Tibial nerve (tissue), 3 donors: ENCODE measurements around the gene GAN.

Source experiments
- POLR2A ChIP-seq, 2 donors: fragments of 450-650 bp; IDR thresholded peaks; one replicate each; pipeline ENCODE4 v1.6.1; 2017; ENCODE audit warnings: antibody characterized with exemption in 2 of 2, mild to moderate bottlenecking in 2 of 2, moderate library complexity in 2 of 2
- TF ChIP-seq, protein P1 (sequence below), 5 experiments: fragments of 200-600 bp in 3 of 5; fragments of 450-650 bp in 2 of 5; sonication (generic) in 3 of 5; IDR thresholded peaks; one replicate each; pipeline ENCODE4 v1.5.1; 2016 to 2019; ENCODE audit warnings: antibody characterized with exemption in 5 of 5, mild to moderate bottlenecking in 3 of 5, moderate library complexity in 2 of 5

DNA sequence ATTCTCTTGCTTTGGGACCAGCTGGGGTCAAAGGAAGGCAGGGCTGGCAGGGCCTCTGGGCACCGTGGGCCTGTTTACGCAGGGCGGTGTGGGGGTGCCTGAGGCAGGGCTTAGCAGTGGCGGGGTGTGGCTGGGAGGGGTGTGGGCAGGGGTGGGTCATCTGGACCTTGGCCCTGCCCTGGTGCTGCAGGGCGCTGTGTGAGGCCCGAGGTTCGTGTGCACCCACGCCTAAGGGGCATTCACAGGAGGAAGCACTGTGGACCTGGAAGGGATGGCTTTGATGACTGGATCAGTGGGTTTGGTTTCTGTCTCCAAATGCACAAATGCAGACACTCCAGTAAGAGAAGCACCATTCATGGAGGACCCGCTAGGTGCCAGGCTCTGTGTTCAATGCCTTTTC, 39.0 kb upstream of the GAN start:
- TF ChIP-seq, protein P1, sequence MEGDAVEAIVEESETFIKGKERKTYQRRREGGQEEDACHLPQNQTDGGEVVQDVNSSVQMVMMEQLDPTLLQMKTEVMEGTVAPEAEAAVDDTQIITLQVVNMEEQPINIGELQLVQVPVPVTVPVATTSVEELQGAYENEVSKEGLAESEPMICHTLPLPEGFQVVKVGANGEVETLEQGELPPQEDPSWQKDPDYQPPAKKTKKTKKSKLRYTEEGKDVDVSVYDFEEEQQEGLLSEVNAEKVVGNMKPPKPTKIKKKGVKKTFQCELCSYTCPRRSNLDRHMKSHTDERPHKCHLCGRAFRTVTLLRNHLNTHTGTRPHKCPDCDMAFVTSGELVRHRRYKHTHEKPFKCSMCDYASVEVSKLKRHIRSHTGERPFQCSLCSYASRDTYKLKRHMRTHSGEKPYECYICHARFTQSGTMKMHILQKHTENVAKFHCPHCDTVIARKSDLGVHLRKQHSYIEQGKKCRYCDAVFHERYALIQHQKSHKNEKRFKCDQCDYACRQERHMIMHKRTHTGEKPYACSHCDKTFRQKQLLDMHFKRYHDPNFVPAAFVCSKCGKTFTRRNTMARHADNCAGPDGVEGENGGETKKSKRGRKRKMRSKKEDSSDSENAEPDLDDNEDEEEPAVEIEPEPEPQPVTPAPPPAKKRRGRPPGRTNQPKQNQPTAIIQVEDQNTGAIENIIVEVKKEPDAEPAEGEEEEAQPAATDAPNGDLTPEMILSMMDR (IDR thresholded peaks at IDR 0.05) = no peak
- no peak for TF ChIP-seq POLR2A (IDR thresholded peaks at IDR 0.05)
